BE2C (cell line): Measurements from ENCODE around the gene COL4A2.

Source experiments
- DNase-seq: peaks from one replicate; pipeline ENCODE4 v3.0.0-alpha.2; 2020
- H3K27me3 ChIP-seq: fragments of 250-450 bp; sonication (Bioruptor Pico); 2 replicates; pipeline ENCODE4 v1.5.1; 2020; ENCODE audit warnings: mild to moderate bottlenecking
- H3K36me3 ChIP-seq: fragments of 250-450 bp; sonication (Bioruptor Pico); 2 replicates; pipeline ENCODE4 v1.5.1; 2020; ENCODE audit warnings: mild to moderate bottlenecking
- H3K4me1 ChIP-seq: fragments of 250-450 bp; sonication (Bioruptor Pico); 2 replicates; pipeline ENCODE4 v1.5.1; 2020
- H3K4me3 ChIP-seq: 2 replicates; pipeline ENCODE4 v1.5.1; 2011; ENCODE audit warnings: low read depth, low read length
- H3K9me3 ChIP-seq: fragments of 250-450 bp; sonication (Bioruptor Pico); 2 replicates; pipeline ENCODE4 v1.5.1; 2020
- CTCF ChIP-seq: IDR thresholded peaks from 2 replicates; pipeline ENCODE4 v1.5.1; 2012; ENCODE audit warnings: mild to moderate bottlenecking, low read depth, low read length

COL4A2 gene

GRCh38 chr13:110506859-110507566 lies 199.9 kb downstream of the COL4A2 start:
- Histone ChIP-seq H3K36me3 (no peaks in the 10 kb centered on the region), H3K4me3 (no peak overlapping the region), H3K9me3 (no peaks in the 10 kb centered on the region), H3K27me3 (peaks cover 3% of the 10 kb centered on the region), H3K4me1 (peaks cover 9% of the 10 kb centered on the region; the same call in 1 of the 2 replicates)
- TF ChIP-seq CTCF, result no peak
- no peak for DNase-seq

GRCh38 chr13:110507678-110508381 lies 200.7 kb downstream of the COL4A2 start:
- Histone ChIP-seq H3K4me3 (no peak overlapping the region), H3K4me1 (peaks cover 9% of the 10 kb centered on the region; the same call in 1 of the 2 replicates)

GRCh38 chr13:110509478-110509926 lies 202.4 kb downstream of the COL4A2 start:
- H3K27me3 ChIP-seq, result peaks cover 3% of the 10 kb centered on the region
- no peak for TF ChIP-seq CTCF
- DNase-seq, result no peak

More at GRCh38 chr13:110507678-110508381, 200.7 kb downstream of the COL4A2 start:
- no peaks in the 10 kb centered on the region for H3K36me3 ChIP-seq
- H3K27me3 ChIP-seq, result peaks cover 3% of the 10 kb centered on the region
- DNase-seq, result no peak
- H3K9me3 ChIP-seq, result no peaks in the 10 kb centered on the region
- 0 out of 2 replicates have a peak, but pooled peaks have one; percentile 4 for TF ChIP-seq CTCF

GRCh38 chr13:110509971-110510786 lies 203.1 kb downstream of the COL4A2 start:
- H3K36me3 ChIP-seq, result no peaks in the 10 kb centered on the region
- peaks cover 9% of the 10 kb centered on the region; the same call in 1 of the 2 replicates for H3K4me1 ChIP-seq
- H3K27me3 ChIP-seq, result peaks cover 3% of the 10 kb centered on the region
- TF ChIP-seq CTCF, result no peak
- no peak for DNase-seq
- H3K4me3 ChIP-seq, result no peak overlapping the region
- no peaks in the 10 kb centered on the region for H3K9me3 ChIP-seq

More at GRCh38 chr13:110509478-110509926, 202.4 kb downstream of the COL4A2 start:
- H3K9me3 ChIP-seq, result no peaks in the 10 kb centered on the region
- H3K4me3 ChIP-seq, result no peak overlapping the region
- peaks cover 9% of the 10 kb centered on the region; the same call in 1 of the 2 replicates for H3K4me1 ChIP-seq
- H3K36me3 ChIP-seq, result no peaks in the 10 kb centered on the region

GRCh38 chr13:110511509-110512181 lies 204.6 kb downstream of the COL4A2 start:
- Histone ChIP-seq H3K27me3 (peaks cover 9% of the 10 kb centered on the region), H3K36me3 (no peaks in the 10 kb centered on the region), H3K4me1 (peaks cover 9% of the 10 kb centered on the region; the same call in 1 of the 2 replicates), H3K9me3 (no peaks in the 10 kb centered on the region), H3K4me3 (no peak overlapping the region)
- peak; percentile 54 for DNase-seq
- TF ChIP-seq CTCF, result peak; percentile 41
